Measurements from ENCODE around the gene LIN7C.

GRCh38 chr11:27541790-27542189, 35.2 kb upstream of the LIN7C start:
- TF ChIP-seq CTCF (conservative IDR thresholded peaks at IDR 0.05; ENCODE audit: low read depth, low read length): no peak
- TF ChIP-seq EZH2phosphoT487 (IDR thresholded peaks at IDR 0.05; ENCODE audit: borderline replicate concordance, low read length): no peak
